ENCODE data around the gene OR2A25.

OR2A25 gene

GRCh38 chr7:144069953-144070352 lies 342 bp downstream of the OR2A25 start:
- Histone ChIP-seq H3K9ac (ENCODE audit: low read length in 2 of 2) (no peak overlapping the region), H3K4me1 (ENCODE audit: control insufficient read depth, insufficient read depth, low read length) (no peaks in the 10 kb centered on the region), H3K27me3 (ENCODE audit: control insufficient read depth in 1 of 2, insufficient read depth in 2 of 2, low read length in 2 of 2) (no peaks in the 10 kb centered on the region), H3K36me3 (ENCODE audit: control insufficient read depth in 2 of 2, insufficient read depth in 2 of 2, low read length in 2 of 2) (no peaks in the 10 kb centered on the region), H3K9me3 (ENCODE audit: control insufficient read depth in 2 of 2, low read length in 2 of 2) (no peaks in the 10 kb centered on the region), H3K4me3 (ENCODE audit: low read length in 2 of 2) (no peak overlapping the region), H3K27ac (ENCODE audit: low read length) (no peak overlapping the region)

DNA sequence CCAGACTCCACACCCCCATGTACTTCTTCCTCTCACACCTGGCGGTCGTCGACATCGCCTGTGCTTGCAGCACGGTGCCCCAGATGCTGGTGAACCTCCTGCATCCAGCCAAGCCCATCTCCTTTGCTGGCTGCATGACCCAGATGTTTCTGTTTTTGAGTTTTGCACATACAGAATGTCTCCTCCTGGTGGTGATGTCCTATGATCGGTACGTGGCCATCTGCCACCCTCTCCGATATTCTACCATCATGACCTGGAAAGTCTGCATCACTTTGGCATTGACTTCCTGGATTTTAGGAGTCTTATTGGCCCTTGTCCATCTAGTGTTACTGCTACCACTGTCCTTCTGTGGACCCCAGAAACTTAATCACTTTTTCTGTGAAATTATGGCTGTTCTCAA lies 4.8 kb downstream of the OR2A25 start:
- no peak overlapping the region for H3K27ac ChIP-seq (ENCODE audit: low read length)
- no peaks in the 10 kb centered on the region for H3K36me3 ChIP-seq (ENCODE audit: control insufficient read depth in 2 of 2, insufficient read depth in 2 of 2, low read length in 2 of 2)
- H3K9me3 ChIP-seq (ENCODE audit: control insufficient read depth in 2 of 2, low read length in 2 of 2): no peaks in the 10 kb centered on the region
- no peaks in the 10 kb centered on the region for H3K4me1 ChIP-seq (ENCODE audit: control insufficient read depth, insufficient read depth, low read length)
- no peak overlapping the region for H3K4me3 ChIP-seq (ENCODE audit: low read length in 2 of 2)
- no peaks in the 10 kb centered on the region for H3K27me3 ChIP-seq (ENCODE audit: control insufficient read depth in 1 of 2, insufficient read depth in 2 of 2, low read length in 2 of 2)
- no peak overlapping the region for H3K9ac ChIP-seq (ENCODE audit: low read length in 2 of 2)

GRCh38 chr7:144085978-144086377 lies 16.4 kb downstream of the OR2A25 start, which contains the start of gene OR2A12:
Gene OR2A12 (plus strand): TSS chr7:144086278. CDS start chr7:144095108, 8,830 bp downstream.
- Histone ChIP-seq H3K4me1 (ENCODE audit: control insufficient read depth, insufficient read depth, low read length) (no peaks in the 10 kb centered on the region), H3K27ac (ENCODE audit: low read length) (no peak within 1 kb of the TSS), H3K9ac (ENCODE audit: low read length in 2 of 2) (no peak within 1 kb of the TSS), H3K4me3 (ENCODE audit: low read length in 2 of 2) (no peak within 1 kb of the TSS), H3K27me3 (ENCODE audit: control insufficient read depth in 1 of 2, insufficient read depth in 2 of 2, low read length in 2 of 2) (no peaks in the 10 kb centered on the region), H3K9me3 (ENCODE audit: control insufficient read depth in 2 of 2, low read length in 2 of 2) (no peaks in the 10 kb centered on the region), H3K36me3 (ENCODE audit: control insufficient read depth in 2 of 2, insufficient read depth in 2 of 2, low read length in 2 of 2) (no peaks in the 10 kb centered on the region)

GRCh38 chr7:144086730-144087129 lies 17.1 kb downstream of the OR2A25 start:
- H3K4me1 ChIP-seq (ENCODE audit: control insufficient read depth, insufficient read depth, low read length): no peaks in the 10 kb centered on the region
- H3K27ac ChIP-seq (ENCODE audit: low read length): no peak overlapping the region
- H3K4me3 ChIP-seq (ENCODE audit: low read length in 2 of 2): no peak overlapping the region
- no peaks in the 10 kb centered on the region for H3K36me3 ChIP-seq (ENCODE audit: control insufficient read depth in 2 of 2, insufficient read depth in 2 of 2, low read length in 2 of 2)
- no peak overlapping the region for H3K9ac ChIP-seq (ENCODE audit: low read length in 2 of 2)
- no peaks in the 10 kb centered on the region for H3K27me3 ChIP-seq (ENCODE audit: control insufficient read depth in 1 of 2, insufficient read depth in 2 of 2, low read length in 2 of 2)
- H3K9me3 ChIP-seq (ENCODE audit: control insufficient read depth in 2 of 2, low read length in 2 of 2): no peaks in the 10 kb centered on the region

- Histone ChIP-seq H3K36me3 (ENCODE audit: control insufficient read depth in 2 of 2, insufficient read depth in 2 of 2, low read length in 2 of 2) (no peaks in the 10 kb centered on the region), H3K27ac (ENCODE audit: low read length) (no peak overlapping the region), H3K4me3 (ENCODE audit: low read length in 2 of 2) (no peak overlapping the region), H3K27me3 (ENCODE audit: control insufficient read depth in 1 of 2, insufficient read depth in 2 of 2, low read length in 2 of 2) (no peaks in the 10 kb centered on the region), H3K9me3 (ENCODE audit: control insufficient read depth in 2 of 2, low read length in 2 of 2) (no peaks in the 10 kb centered on the region), H3K4me1 (ENCODE audit: control insufficient read depth, insufficient read depth, low read length) (no peaks in the 10 kb centered on the region), H3K9ac (ENCODE audit: low read length in 2 of 2) (no peak overlapping the region)
Observed at GRCh38 chr7:144087230-144087629, 17.6 kb downstream of the OR2A25 start.

GRCh38 chr7:144090667-144091066 lies 21.1 kb downstream of the OR2A25 start:
- no peaks in the 10 kb centered on the region for H3K27me3 ChIP-seq (ENCODE audit: control insufficient read depth in 1 of 2, insufficient read depth in 2 of 2, low read length in 2 of 2)

DNA sequence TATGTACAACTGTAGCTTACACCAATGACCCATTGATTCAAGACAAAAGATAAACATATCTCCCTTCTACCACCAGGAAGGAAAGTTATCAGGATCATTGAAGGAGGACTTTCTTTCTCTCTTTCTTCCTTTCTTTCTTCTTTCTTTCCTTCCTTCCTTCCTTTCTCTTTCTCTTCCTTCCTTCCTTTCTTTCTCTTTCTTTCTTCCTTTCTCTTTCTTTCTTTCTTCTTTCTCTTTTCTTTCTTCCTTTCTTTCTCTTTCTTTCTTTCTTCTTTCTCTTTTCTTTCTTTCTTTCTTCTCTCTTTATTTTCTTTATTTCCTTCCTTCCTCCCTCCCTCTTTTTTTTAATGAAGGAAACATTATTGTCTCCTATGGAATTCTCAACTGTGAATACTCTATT lies 29.2 kb downstream of the OR2A25 start:
- H3K27me3 ChIP-seq (ENCODE audit: control insufficient read depth in 1 of 2, insufficient read depth in 2 of 2, low read length in 2 of 2): no peaks in the 10 kb centered on the region
- no peaks in the 10 kb centered on the region for H3K36me3 ChIP-seq (ENCODE audit: control insufficient read depth in 2 of 2, insufficient read depth in 2 of 2, low read length in 2 of 2)
- no peaks in the 10 kb centered on the region for H3K4me1 ChIP-seq (ENCODE audit: control insufficient read depth, insufficient read depth, low read length)
- H3K9me3 ChIP-seq (ENCODE audit: control insufficient read depth in 2 of 2, low read length in 2 of 2): no peaks in the 10 kb centered on the region
- no peak overlapping the region for H3K4me3 ChIP-seq (ENCODE audit: low read length in 2 of 2)
- H3K9ac ChIP-seq (ENCODE audit: low read length in 2 of 2): no peak overlapping the region
- no peak overlapping the region for H3K27ac ChIP-seq (ENCODE audit: low read length)

More at GRCh38 chr7:144090667-144091066, 21.1 kb downstream of the OR2A25 start:
- Histone ChIP-seq H3K9me3 (ENCODE audit: control insufficient read depth in 2 of 2, low read length in 2 of 2) (no peaks in the 10 kb centered on the region), H3K4me1 (ENCODE audit: control insufficient read depth, insufficient read depth, low read length) (no peaks in the 10 kb centered on the region), H3K27ac (ENCODE audit: low read length) (no peak overlapping the region), H3K36me3 (ENCODE audit: control insufficient read depth in 2 of 2, insufficient read depth in 2 of 2, low read length in 2 of 2) (no peaks in the 10 kb centered on the region), H3K9ac (ENCODE audit: low read length in 2 of 2) (no peak overlapping the region), H3K4me3 (ENCODE audit: low read length in 2 of 2) (no peak overlapping the region)

- no peaks in the 10 kb centered on the region for H3K4me1 ChIP-seq (ENCODE audit: control insufficient read depth, insufficient read depth, low read length)
- no peaks in the 10 kb centered on the region for H3K36me3 ChIP-seq (ENCODE audit: control insufficient read depth in 2 of 2, insufficient read depth in 2 of 2, low read length in 2 of 2)
- no peak overlapping the region for H3K27ac ChIP-seq (ENCODE audit: low read length)
- no peaks in the 10 kb centered on the region for H3K9me3 ChIP-seq (ENCODE audit: control insufficient read depth in 2 of 2, low read length in 2 of 2)
- no peaks in the 10 kb centered on the region for H3K27me3 ChIP-seq (ENCODE audit: control insufficient read depth in 1 of 2, insufficient read depth in 2 of 2, low read length in 2 of 2)
- no peak overlapping the region for H3K4me3 ChIP-seq (ENCODE audit: low read length in 2 of 2)
- H3K9ac ChIP-seq (ENCODE audit: low read length in 2 of 2): no peak overlapping the region
Observed at GRCh38 chr7:144100607-144101006, 31.0 kb downstream of the OR2A25 start.

DNA sequence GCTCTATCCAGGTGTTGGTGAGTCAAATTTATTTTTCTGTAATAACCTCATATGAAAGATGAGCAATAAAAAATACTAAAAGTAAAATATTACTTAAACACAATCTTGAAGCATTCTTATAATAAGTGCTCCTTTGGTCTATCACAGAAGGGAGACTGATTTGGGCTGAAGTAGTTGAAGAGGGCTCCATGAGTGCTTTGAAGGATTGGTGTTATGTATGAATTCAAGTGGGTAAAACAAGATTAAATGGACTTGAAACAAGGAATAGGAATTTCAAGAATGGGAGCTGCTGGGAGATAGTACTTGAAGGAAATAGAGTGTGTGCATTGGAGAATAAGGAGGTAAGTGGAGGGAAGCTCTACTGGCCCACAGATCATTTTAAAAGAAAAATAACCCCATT lies 32.4 kb downstream of the OR2A25 start:
- Histone ChIP-seq H3K4me1 (ENCODE audit: control insufficient read depth, insufficient read depth, low read length) (no peaks in the 10 kb centered on the region), H3K9me3 (ENCODE audit: control insufficient read depth in 2 of 2, low read length in 2 of 2) (no peaks in the 10 kb centered on the region), H3K4me3 (ENCODE audit: low read length in 2 of 2) (no peak overlapping the region), H3K36me3 (ENCODE audit: control insufficient read depth in 2 of 2, insufficient read depth in 2 of 2, low read length in 2 of 2) (no peaks in the 10 kb centered on the region), H3K27ac (ENCODE audit: low read length) (no peak overlapping the region), H3K9ac (ENCODE audit: low read length in 2 of 2) (no peak overlapping the region), H3K27me3 (ENCODE audit: control insufficient read depth in 1 of 2, insufficient read depth in 2 of 2, low read length in 2 of 2) (no peaks in the 10 kb centered on the region)

DNA sequence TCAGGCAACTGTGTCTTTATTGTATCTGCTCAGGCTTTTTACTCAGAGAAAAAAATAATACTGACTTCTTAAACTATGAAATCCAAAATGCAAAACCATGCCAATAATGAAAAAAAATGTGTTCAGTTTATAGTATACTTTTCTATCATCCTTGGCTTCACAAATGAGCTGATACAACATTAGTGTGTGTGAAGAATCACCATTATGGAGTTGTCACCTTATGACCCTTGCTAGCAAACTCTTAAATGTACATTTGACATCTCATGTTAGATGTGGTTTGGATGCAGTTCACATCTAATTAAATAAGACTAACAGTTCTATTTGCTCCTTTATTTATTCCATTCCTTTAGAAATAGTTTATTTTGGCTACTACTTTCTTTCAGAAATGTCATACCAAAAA lies 35.6 kb downstream of the OR2A25 start:
- H3K4me3 ChIP-seq (ENCODE audit: low read length in 2 of 2): no peak overlapping the region
- H3K9me3 ChIP-seq (ENCODE audit: control insufficient read depth in 2 of 2, low read length in 2 of 2): no peaks in the 10 kb centered on the region
- H3K36me3 ChIP-seq (ENCODE audit: control insufficient read depth in 2 of 2, insufficient read depth in 2 of 2, low read length in 2 of 2): no peaks in the 10 kb centered on the region
- no peak overlapping the region for H3K9ac ChIP-seq (ENCODE audit: low read length in 2 of 2)
- H3K27ac ChIP-seq (ENCODE audit: low read length): no peak overlapping the region
- H3K27me3 ChIP-seq (ENCODE audit: control insufficient read depth in 1 of 2, insufficient read depth in 2 of 2, low read length in 2 of 2): no peaks in the 10 kb centered on the region
- H3K4me1 ChIP-seq (ENCODE audit: control insufficient read depth, insufficient read depth, low read length): no peaks in the 10 kb centered on the region

- H3K36me3 ChIP-seq (ENCODE audit: control insufficient read depth in 2 of 2, insufficient read depth in 2 of 2, low read length in 2 of 2): no peaks in the 10 kb centered on the region
Observed at GRCh38 chr7:144109283-144109682, 39.7 kb downstream of the OR2A25 start, which contains the start of gene OR2A2. Gene OR2A2 (plus strand): TSS chr7:144109583. CDS start chr7:144109583, 0 bp downstream.

More at GRCh38 chr7:144109283-144109682, 39.7 kb downstream of the OR2A25 start, which contains the start of gene OR2A2:
- no peak within 1 kb of the TSS for H3K27ac ChIP-seq (ENCODE audit: low read length)
- no peak within 1 kb of the TSS for H3K9ac ChIP-seq (ENCODE audit: low read length in 2 of 2)
- H3K9me3 ChIP-seq (ENCODE audit: control insufficient read depth in 2 of 2, low read length in 2 of 2): no peaks in the 10 kb centered on the region
- H3K4me3 ChIP-seq (ENCODE audit: low read length in 2 of 2): no peak within 1 kb of the TSS
- H3K27me3 ChIP-seq (ENCODE audit: control insufficient read depth in 1 of 2, insufficient read depth in 2 of 2, low read length in 2 of 2): no peaks in the 10 kb centered on the region
- no peaks in the 10 kb centered on the region for H3K4me1 ChIP-seq (ENCODE audit: control insufficient read depth, insufficient read depth, low read length)

All from stomach smooth muscle (tissue), 2 donors.